ENCODE results near the gene BTBD16.

- TF ChIP-seq CTCF (conservative IDR thresholded peaks at IDR 0.05; ENCODE audit: low read length) (no peak), EZH2phosphoT487 (IDR thresholded peaks at IDR 0.05; ENCODE audit: borderline replicate concordance, low read depth, low read length) (no peak)
Measured at GRCh38 chr10:122264931-122265330, 6.2 kb upstream of the BTBD16 start.
